Measurements from ENCODE around the gene GAS2L2. TPM values are rescaled to one million over a fixed set of nuclear protein-coding genes. Genes with fewer than 3 reads are reported as not detected.
"Not testable (repeated sequence)": the region's sequence is repeated elsewhere in the genome, so short reads cannot be mapped to it uniquely, and the experiment has no call there.

GAS2L2 gene
- total RNA-seq, 2 donors from 2014 or later = not detected

DNA sequence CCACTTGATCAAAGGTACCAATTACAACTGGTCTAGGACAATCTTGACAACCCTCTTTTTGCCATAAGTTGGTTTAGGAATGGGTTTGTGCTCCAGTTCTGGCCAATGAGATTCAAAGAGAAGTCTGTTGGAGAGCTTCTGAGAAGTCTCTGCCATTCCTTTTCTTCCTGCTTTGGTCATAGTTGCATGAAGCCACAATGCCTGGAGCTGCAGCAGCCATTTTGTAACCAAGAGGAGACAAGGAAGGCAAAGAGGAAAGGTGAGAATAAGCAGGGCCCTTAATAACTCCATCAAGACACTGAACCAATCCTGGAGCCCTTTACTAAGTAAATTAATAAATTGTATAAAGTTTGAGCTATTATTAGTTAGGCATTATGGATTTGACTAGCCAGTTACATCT is 4.2 kb upstream of the GAS2L2 start:
- TF ChIP-seq POLR2AphosphoS5 (IDR thresholded peaks at IDR 0.05) = no peak
- no peak for TF ChIP-seq POLR2A (IDR thresholded peaks at IDR 0.05)
- TF ChIP-seq, protein P1, sequence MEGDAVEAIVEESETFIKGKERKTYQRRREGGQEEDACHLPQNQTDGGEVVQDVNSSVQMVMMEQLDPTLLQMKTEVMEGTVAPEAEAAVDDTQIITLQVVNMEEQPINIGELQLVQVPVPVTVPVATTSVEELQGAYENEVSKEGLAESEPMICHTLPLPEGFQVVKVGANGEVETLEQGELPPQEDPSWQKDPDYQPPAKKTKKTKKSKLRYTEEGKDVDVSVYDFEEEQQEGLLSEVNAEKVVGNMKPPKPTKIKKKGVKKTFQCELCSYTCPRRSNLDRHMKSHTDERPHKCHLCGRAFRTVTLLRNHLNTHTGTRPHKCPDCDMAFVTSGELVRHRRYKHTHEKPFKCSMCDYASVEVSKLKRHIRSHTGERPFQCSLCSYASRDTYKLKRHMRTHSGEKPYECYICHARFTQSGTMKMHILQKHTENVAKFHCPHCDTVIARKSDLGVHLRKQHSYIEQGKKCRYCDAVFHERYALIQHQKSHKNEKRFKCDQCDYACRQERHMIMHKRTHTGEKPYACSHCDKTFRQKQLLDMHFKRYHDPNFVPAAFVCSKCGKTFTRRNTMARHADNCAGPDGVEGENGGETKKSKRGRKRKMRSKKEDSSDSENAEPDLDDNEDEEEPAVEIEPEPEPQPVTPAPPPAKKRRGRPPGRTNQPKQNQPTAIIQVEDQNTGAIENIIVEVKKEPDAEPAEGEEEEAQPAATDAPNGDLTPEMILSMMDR (IDR thresholded peaks at IDR 0.05) = no peak
- no peak for DNase-seq (ENCODE audit: low spot score)
- Histone ChIP-seq H3K36me3 (no peaks in the 10 kb centered on the region), H3K4me1 (replicated peaks) (no peaks in the 10 kb centered on the region), H3K27me3 (replicated peaks; ENCODE audit: insufficient read depth) (no peaks in the 10 kb centered on the region), H3K9me3 (no peaks in the 10 kb centered on the region), H3K4me3 (no peak overlapping the region), H3K27ac (no peak overlapping the region)
- intact Hi-C loops (cut with DNase I) = no loop called here

DNA sequence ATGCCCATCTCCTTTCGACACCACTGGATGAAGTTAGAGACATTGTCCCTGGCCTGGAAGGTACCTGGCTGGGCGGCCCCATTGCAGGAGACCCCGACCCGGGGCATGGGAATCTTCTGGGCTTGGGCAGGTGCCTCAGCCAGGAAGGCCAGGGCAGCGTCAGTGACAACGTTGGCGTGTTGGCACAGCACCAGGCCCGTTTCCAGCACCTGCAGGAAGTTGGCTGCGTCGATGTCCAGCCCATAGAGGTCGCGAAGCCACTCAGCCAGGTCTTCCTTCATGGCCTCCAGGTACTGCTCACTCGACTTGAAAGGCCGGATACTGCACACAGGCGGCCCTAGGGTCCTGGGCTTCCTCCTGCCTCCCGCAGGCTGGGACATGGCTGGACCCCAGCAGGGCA is 568 bp downstream of the GAS2L2 start:
- peaks cover 4% of the 10 kb centered on the region for H3K27me3 ChIP-seq (replicated peaks; ENCODE audit: insufficient read depth)
- intact Hi-C loops (cut with DNase I) = no loop called here
- no peaks in the 10 kb centered on the region for H3K36me3 ChIP-seq
- no peaks in the 10 kb centered on the region for H3K4me1 ChIP-seq (replicated peaks)
- no peak overlapping the region for H3K4me3 ChIP-seq
- TF ChIP-seq POLR2A (IDR thresholded peaks at IDR 0.05) = no peak
- TF ChIP-seq, protein P1 (IDR thresholded peaks at IDR 0.05) = no peak
- no peak for TF ChIP-seq POLR2AphosphoS5 (IDR thresholded peaks at IDR 0.05)
- no peak overlapping the region for H3K27ac ChIP-seq
- no peak for DNase-seq (ENCODE audit: low spot score)
- H3K9me3 ChIP-seq = no peaks in the 10 kb centered on the region
- 48% methylated on average over 16 of the region's 16 CpGs for WGBS

DNA sequence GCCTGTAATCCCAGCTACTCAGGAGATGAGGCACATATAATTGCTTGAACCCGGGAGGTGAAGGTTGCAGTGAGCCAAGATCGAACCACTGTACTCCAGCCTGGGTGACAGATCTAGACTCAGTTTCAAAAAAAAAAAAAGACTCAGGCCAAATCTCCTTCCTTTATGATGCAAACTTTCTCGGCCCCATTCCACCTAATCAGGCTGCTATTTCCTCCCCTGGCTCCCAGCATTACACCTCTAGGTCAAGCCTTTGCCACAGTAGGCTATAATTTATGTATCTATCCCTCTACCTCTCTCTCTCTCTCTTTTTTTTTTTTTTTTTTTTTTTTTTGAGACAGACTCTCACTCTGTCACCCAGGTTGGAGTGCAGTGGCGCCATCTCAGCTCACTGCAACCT is 1.5 kb downstream of the GAS2L2 start:
- H3K36me3 ChIP-seq; H3K4me3 ChIP-seq; H3K27me3 ChIP-seq (replicated peaks; ENCODE audit: insufficient read depth); H3K27ac ChIP-seq; H3K4me1 ChIP-seq (replicated peaks); intact Hi-C loops (cut with DNase I); DNase-seq (ENCODE audit: low spot score); H3K9me3 ChIP-seq: not testable (repeated sequence)
- WGBS = 87% methylated on average over 4 of the region's 4 CpGs

DNA sequence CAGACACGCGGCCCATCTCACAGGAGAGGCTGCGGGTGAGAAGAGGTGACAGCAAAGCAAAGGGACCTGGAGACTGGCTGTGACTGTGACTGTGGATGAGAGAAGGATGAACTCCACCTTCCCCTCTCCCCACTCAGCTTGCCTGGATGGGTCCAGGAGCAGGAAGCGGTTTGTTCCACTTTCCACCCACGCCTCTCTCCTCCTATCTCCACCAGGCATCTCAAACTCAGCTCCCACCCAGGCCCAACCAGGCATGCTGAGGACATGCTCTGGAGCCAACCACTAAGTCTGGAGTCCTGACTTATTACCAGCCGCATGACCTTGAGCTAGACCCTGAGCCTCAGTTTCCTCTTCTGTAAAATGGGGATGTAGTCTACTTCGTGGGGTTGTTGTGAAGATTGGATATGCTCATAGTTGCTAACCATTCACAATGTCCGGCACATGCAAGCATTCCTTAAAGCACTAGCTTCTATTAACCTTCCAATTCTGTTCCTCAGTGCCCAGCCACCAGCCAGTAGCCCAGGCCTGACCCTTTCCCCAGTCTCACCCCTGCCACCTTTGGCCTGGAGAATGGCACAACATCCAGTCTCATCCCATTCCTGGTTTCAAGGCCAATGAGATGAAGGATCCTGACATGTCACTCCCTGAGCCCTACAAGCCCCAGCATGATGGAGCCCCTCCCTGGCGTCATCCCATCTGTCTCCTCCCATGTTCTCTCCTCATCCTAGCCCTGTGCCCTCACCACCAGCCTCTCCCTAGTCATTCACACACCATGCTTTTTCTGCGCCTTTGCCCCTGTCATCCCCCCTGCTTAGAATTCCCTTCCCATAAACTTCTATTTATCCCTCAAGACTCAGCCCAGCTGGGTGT is 2.3 kb downstream of the GAS2L2 start:
- H3K4me1 ChIP-seq (replicated peaks) = no peaks in the 10 kb centered on the region
- TF ChIP-seq POLR2AphosphoS5 (IDR thresholded peaks at IDR 0.05) = no peak
- TF ChIP-seq POLR2A (IDR thresholded peaks at IDR 0.05) = no peak
- TF ChIP-seq, protein P1 (IDR thresholded peaks at IDR 0.05) = no peak
- WGBS = 67% methylated on average over 10 of the region's 10 CpGs
- H3K27me3 ChIP-seq (replicated peaks; ENCODE audit: insufficient read depth) = peaks cover 4% of the 10 kb centered on the region
- no peak overlapping the region for H3K27ac ChIP-seq
- no peak for DNase-seq (ENCODE audit: low spot score)
- no peak overlapping the region for H3K4me3 ChIP-seq
- H3K9me3 ChIP-seq = no peaks in the 10 kb centered on the region
- no peaks in the 10 kb centered on the region for H3K36me3 ChIP-seq
- intact Hi-C loops (cut with DNase I) = no loop called here

DNA sequence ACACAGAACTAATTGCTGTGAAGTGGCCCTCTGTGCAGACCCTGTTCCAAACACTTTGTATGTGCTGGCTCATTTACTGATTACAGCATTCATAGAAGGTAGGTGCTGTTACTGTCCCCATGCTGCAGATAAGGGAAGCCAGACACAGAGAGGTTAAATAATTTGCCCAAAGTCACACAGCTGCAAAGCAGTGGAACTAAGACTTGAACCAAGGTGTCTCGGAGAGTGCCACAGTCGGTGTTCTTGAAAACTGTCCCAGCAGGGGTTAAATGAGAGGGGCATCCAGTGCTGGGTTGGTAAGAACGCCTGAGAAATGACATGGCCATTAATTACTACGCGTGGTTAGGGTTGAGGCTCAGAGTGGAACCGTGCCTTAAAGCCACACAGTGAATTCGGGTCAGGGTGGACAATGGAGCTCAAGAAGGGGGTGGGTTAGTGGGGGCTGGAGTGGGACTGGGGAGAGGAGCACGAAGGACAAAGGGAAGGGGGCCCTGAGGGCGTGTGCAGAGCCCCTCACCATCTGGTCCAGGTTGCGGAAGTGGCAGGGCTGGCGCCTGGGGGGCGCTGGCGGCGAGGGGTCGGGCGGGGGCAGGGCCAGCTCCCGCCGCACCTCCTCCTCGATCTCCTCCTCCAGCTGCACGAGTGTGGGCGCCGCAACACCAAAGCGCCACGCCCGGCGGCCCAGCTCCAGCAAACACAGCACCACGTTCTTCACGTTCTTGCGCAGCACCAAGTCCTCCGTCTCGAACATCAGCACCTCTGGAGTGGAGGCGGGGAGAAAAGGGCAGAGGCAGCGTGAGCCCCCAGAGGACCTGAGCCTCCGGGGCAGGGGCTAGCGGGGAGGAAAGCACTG is 3.3 kb downstream of the GAS2L2 start:
- no peaks in the 10 kb centered on the region for H3K4me1 ChIP-seq (replicated peaks)
- peaks cover 4% of the 10 kb centered on the region for H3K27me3 ChIP-seq (replicated peaks; ENCODE audit: insufficient read depth)
- no peak overlapping the region for H3K4me3 ChIP-seq
- no peak for DNase-seq (ENCODE audit: low spot score)
- H3K9me3 ChIP-seq = no peaks in the 10 kb centered on the region
- intact Hi-C loops (cut with DNase I) = no loop called here
- TF ChIP-seq, protein P1 (IDR thresholded peaks at IDR 0.05) = no peak
- TF ChIP-seq POLR2AphosphoS5 (IDR thresholded peaks at IDR 0.05) = no peak
- no peak for TF ChIP-seq POLR2A (IDR thresholded peaks at IDR 0.05)
- no peak overlapping the region for H3K27ac ChIP-seq
- H3K36me3 ChIP-seq = no peaks in the 10 kb centered on the region
- WGBS = 6% methylated on average over 34 of the region's 35 CpGs

Measured in prostate gland (tissue), 2 donors.